ENCODE data around the gene FNDC3B. TPM values are rescaled to one million over a fixed set of nuclear protein-coding genes. Genes with fewer than 3 reads are reported as not detected.
A peak's percentile ranks its signal among the peaks of the same experiment; 100 is the strongest.

The FNDC3B gene
- total RNA-seq, 1 donor from 2014 or later: 290 TPM

GRCh38 chr3:172372895-172373294 lies 333.5 kb downstream of the FNDC3B start:
- DNase-seq (ENCODE audit: low spot score): no peak
- Mint-ChIP-seq H3K36me3 (ENCODE audit: low read depth) (peaks cover 26% of the 10 kb centered on the region), H3K27ac (ENCODE audit: unreplicated experiment) (no peak overlapping the region), H3K27me3 (ENCODE audit: low read depth) (no peaks in the 10 kb centered on the region), H3K4me1 (ENCODE audit: low read depth) (peaks cover under 1% of the 10 kb centered on the region), H3K9me3 (ENCODE audit: low read depth) (no peaks in the 10 kb centered on the region), H3K4me3 (ENCODE audit: unreplicated experiment) (no peak overlapping the region)
- TF ChIP-seq CTCF (IDR thresholded peaks at IDR 0.05): no peak

- Mint-ChIP-seq H3K27me3 (ENCODE audit: low read depth) (no peaks in the 10 kb centered on the region), H3K4me1 (ENCODE audit: low read depth) (peaks cover 2% of the 10 kb centered on the region), H3K4me3 (ENCODE audit: unreplicated experiment) (no peak overlapping the region), H3K36me3 (ENCODE audit: low read depth) (peaks cover 34% of the 10 kb centered on the region), H3K27ac (ENCODE audit: unreplicated experiment) (no peak overlapping the region), H3K9me3 (ENCODE audit: low read depth) (no peaks in the 10 kb centered on the region)
- no peak for TF ChIP-seq CTCF (IDR thresholded peaks at IDR 0.05)
- no peak for DNase-seq (ENCODE audit: low spot score)
Observed at GRCh38 chr3:172373912-172374311, 334.5 kb downstream of the FNDC3B start.

- no peak overlapping the region for H3K27ac Mint-ChIP-seq (ENCODE audit: unreplicated experiment)
- no peak overlapping the region for H3K4me3 Mint-ChIP-seq (ENCODE audit: unreplicated experiment)
- no peaks in the 10 kb centered on the region for H3K27me3 Mint-ChIP-seq (ENCODE audit: low read depth)
- H3K4me1 Mint-ChIP-seq (ENCODE audit: low read depth): peaks cover 13% of the 10 kb centered on the region
- TF ChIP-seq CTCF (IDR thresholded peaks at IDR 0.05): no peak
- no peaks in the 10 kb centered on the region for H3K9me3 Mint-ChIP-seq (ENCODE audit: low read depth)
- DNase-seq (ENCODE audit: low spot score): no peak
- peaks cover 44% of the 10 kb centered on the region for H3K36me3 Mint-ChIP-seq (ENCODE audit: low read depth)
Observed at GRCh38 chr3:172375206-172375850, 335.9 kb downstream of the FNDC3B start.

GRCh38 chr3:172376402-172376801 lies 337.0 kb downstream of the FNDC3B start:
- no peaks in the 10 kb centered on the region for H3K9me3 Mint-ChIP-seq (ENCODE audit: low read depth)
- H3K4me1 Mint-ChIP-seq (ENCODE audit: low read depth): peaks cover 23% of the 10 kb centered on the region
- no peak overlapping the region for H3K4me3 Mint-ChIP-seq (ENCODE audit: unreplicated experiment)
- DNase-seq (ENCODE audit: low spot score): no peak
- no peaks in the 10 kb centered on the region for H3K27me3 Mint-ChIP-seq (ENCODE audit: low read depth)
- H3K36me3 Mint-ChIP-seq (ENCODE audit: low read depth): peaks cover 51% of the 10 kb centered on the region
- peak overlapping the region; percentile 14 for H3K27ac Mint-ChIP-seq (ENCODE audit: unreplicated experiment)
- TF ChIP-seq CTCF (IDR thresholded peaks at IDR 0.05): no peak

GRCh38 chr3:172376881-172377280 lies 337.5 kb downstream of the FNDC3B start:
- H3K27ac Mint-ChIP-seq (ENCODE audit: unreplicated experiment): no peak overlapping the region

More at GRCh38 chr3:172376881-172377280, 337.5 kb downstream of the FNDC3B start:
- H3K36me3 Mint-ChIP-seq (ENCODE audit: low read depth): peaks cover 50% of the 10 kb centered on the region
- H3K4me1 Mint-ChIP-seq (ENCODE audit: low read depth): peaks cover 23% of the 10 kb centered on the region
- no peak for DNase-seq (ENCODE audit: low spot score)
- TF ChIP-seq CTCF (IDR thresholded peaks at IDR 0.05): no peak
- H3K27me3 Mint-ChIP-seq (ENCODE audit: low read depth): no peaks in the 10 kb centered on the region
- peaks cover under 1% of the 10 kb centered on the region for H3K9me3 Mint-ChIP-seq (ENCODE audit: low read depth)
- H3K4me3 Mint-ChIP-seq (ENCODE audit: unreplicated experiment): no peak overlapping the region

All from chondrocyte (in vitro differentiated cells).